ENCODE measurements around the gene THSD4.

THSD4 gene

GRCh38 chr15:71105444-71105843, 9.8 kb upstream of the THSD4 start:
- H3K27ac ChIP-seq, result no peak overlapping the region
- no peak for DNase-seq (ENCODE audit: low read depth, low spot score)
- no peaks in the 10 kb centered on the region for H3K9me3 ChIP-seq (ENCODE audit: low read depth, low read length)
- H3K36me3 ChIP-seq (ENCODE audit: insufficient read depth, low read length), result no peaks in the 10 kb centered on the region
- no peak for TF ChIP-seq EZH2 (IDR thresholded peaks at IDR 0.05)
- TF ChIP-seq FOXP2 (optimal IDR thresholded peaks at IDR 0.05; ENCODE audit: control extremely low read depth, extremely low read length, insufficient read depth), result no peak
- TF ChIP-seq POLR2AphosphoS5 (IDR thresholded peaks at IDR 0.05; ENCODE audit: borderline replicate concordance, low read depth, low read length), result no peak
- H3K9ac ChIP-seq (ENCODE audit: insufficient read length), result no peak overlapping the region
- H3K4me3 ChIP-seq, result no peak overlapping the region

DNA sequence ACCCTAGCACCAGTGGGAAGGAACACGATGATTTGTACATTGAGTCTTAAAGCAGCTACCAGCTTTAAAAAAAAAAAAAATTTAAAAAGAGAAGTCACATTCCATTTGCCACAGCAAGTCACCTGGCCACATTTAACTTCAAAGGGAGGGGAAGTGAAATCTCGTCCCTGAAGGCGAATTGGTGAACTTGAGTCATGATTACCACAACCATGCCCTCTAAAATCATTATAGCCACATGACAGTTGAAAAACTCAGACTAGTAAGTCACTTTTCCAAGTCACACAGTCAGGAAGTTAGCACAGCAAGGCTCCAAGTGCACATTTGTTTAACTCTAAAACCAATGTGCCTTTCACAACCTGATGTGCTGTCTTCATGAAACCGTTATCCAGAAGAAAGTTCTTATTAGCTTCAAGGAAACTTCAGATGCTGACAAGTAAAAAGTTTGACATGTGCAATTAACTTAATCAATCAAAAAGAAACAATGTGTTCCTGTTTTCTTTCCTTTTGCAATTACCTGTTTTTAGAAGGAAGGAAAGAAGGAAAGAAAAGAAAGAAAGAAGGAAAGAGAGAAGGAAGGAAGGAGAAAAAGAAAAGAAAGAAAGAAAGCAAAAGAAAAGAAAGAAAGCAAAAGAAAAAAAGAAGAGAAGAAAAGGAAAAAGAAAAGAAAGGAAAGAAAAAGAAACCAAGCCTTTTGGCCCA, 8.3 kb upstream of the THSD4 start:
- H3K27ac ChIP-seq, result no peak overlapping the region
- TF ChIP-seq EZH2 (IDR thresholded peaks at IDR 0.05), result no peak
- no peak for TF ChIP-seq POLR2AphosphoS5 (IDR thresholded peaks at IDR 0.05; ENCODE audit: borderline replicate concordance, low read depth, low read length)
- TF ChIP-seq FOXP2 (optimal IDR thresholded peaks at IDR 0.05; ENCODE audit: control extremely low read depth, extremely low read length, insufficient read depth), result no peak
- H3K36me3 ChIP-seq (ENCODE audit: insufficient read depth, low read length), result no peaks in the 10 kb centered on the region
- no peak overlapping the region for H3K9ac ChIP-seq (ENCODE audit: insufficient read length)
- no peak overlapping the region for H3K4me3 ChIP-seq
- no peaks in the 10 kb centered on the region for H3K9me3 ChIP-seq (ENCODE audit: low read depth, low read length)
- DNase-seq (ENCODE audit: low read depth, low spot score), result no peak

- no peak for TF ChIP-seq FOXP2 (optimal IDR thresholded peaks at IDR 0.05; ENCODE audit: control extremely low read depth, extremely low read length, insufficient read depth)
- TF ChIP-seq POLR2AphosphoS5 (IDR thresholded peaks at IDR 0.05; ENCODE audit: borderline replicate concordance, low read depth, low read length), result no peak
- no peak for TF ChIP-seq EZH2 (IDR thresholded peaks at IDR 0.05)
- no peak overlapping the region for H3K27ac ChIP-seq
- no peak overlapping the region for H3K9ac ChIP-seq (ENCODE audit: insufficient read length)
- no peak overlapping the region for H3K4me3 ChIP-seq
- H3K9me3 ChIP-seq (ENCODE audit: low read depth, low read length), result no peaks in the 10 kb centered on the region
- no peak for DNase-seq (ENCODE audit: low read depth, low spot score)
- no peaks in the 10 kb centered on the region for H3K36me3 ChIP-seq (ENCODE audit: insufficient read depth, low read length)
These were observed 7.8 kb upstream of the THSD4 start for GRCh38 chr15:71107501-71107815.

DNA sequence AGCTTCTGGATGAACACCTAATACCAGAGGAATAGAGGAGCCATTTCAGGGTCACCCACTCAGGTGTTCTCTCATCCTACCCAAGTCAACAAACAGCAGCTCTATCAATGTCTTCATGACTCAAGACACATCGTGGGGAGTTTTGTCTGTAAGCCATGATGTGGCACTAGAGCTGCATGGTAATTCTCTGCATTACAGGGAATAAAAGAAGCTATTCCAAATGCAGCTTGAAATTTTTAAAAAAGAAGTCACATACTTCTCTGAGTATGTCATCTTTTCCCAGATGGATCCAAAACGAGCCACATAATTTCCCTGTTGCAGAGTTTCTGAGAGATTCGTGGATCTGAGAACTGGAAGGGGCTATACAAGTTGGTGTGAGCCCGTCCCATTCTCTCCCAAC, 6.1 kb upstream of the THSD4 start:
- H3K36me3 ChIP-seq (ENCODE audit: insufficient read depth, low read length), result no peaks in the 10 kb centered on the region
- TF ChIP-seq EZH2 (IDR thresholded peaks at IDR 0.05) (no peak), POLR2AphosphoS5 (IDR thresholded peaks at IDR 0.05; ENCODE audit: borderline replicate concordance, low read depth, low read length) (no peak), FOXP2 (optimal IDR thresholded peaks at IDR 0.05; ENCODE audit: control extremely low read depth, extremely low read length, insufficient read depth) (no peak)
- no peak overlapping the region for H3K9ac ChIP-seq (ENCODE audit: insufficient read length)
- H3K27ac ChIP-seq, result no peak overlapping the region
- DNase-seq (ENCODE audit: low read depth, low spot score), result no peak
- H3K4me3 ChIP-seq, result no peak overlapping the region
- no peaks in the 10 kb centered on the region for H3K9me3 ChIP-seq (ENCODE audit: low read depth, low read length)

GRCh38 chr15:71109905-71110304, 5.4 kb upstream of the THSD4 start:
- H3K9ac ChIP-seq (ENCODE audit: insufficient read length), result no peak overlapping the region

GRCh38 chr15:71110405-71111180, 4.7 kb upstream of the THSD4 start:
- H3K36me3 ChIP-seq (ENCODE audit: insufficient read depth, low read length), result no peaks in the 10 kb centered on the region
- no peak overlapping the region for H3K4me3 ChIP-seq
- TF ChIP-seq EZH2 (IDR thresholded peaks at IDR 0.05), result no peak
- no peaks in the 10 kb centered on the region for H3K9me3 ChIP-seq (ENCODE audit: low read depth, low read length)
- H3K9ac ChIP-seq (ENCODE audit: insufficient read length), result no peak overlapping the region
- no peak overlapping the region for H3K27ac ChIP-seq
- no peak for DNase-seq (ENCODE audit: low read depth, low spot score)

More at GRCh38 chr15:71109905-71110304, 5.4 kb upstream of the THSD4 start:
- no peak overlapping the region for H3K27ac ChIP-seq
- no peak for DNase-seq (ENCODE audit: low read depth, low spot score)
- H3K9me3 ChIP-seq (ENCODE audit: low read depth, low read length), result no peaks in the 10 kb centered on the region
- no peak for TF ChIP-seq POLR2AphosphoS5 (IDR thresholded peaks at IDR 0.05; ENCODE audit: borderline replicate concordance, low read depth, low read length)
- TF ChIP-seq FOXP2 (optimal IDR thresholded peaks at IDR 0.05; ENCODE audit: control extremely low read depth, extremely low read length, insufficient read depth), result no peak
- no peak for TF ChIP-seq EZH2 (IDR thresholded peaks at IDR 0.05)
- H3K4me3 ChIP-seq, result no peak overlapping the region
- no peaks in the 10 kb centered on the region for H3K36me3 ChIP-seq (ENCODE audit: insufficient read depth, low read length)

DNA sequence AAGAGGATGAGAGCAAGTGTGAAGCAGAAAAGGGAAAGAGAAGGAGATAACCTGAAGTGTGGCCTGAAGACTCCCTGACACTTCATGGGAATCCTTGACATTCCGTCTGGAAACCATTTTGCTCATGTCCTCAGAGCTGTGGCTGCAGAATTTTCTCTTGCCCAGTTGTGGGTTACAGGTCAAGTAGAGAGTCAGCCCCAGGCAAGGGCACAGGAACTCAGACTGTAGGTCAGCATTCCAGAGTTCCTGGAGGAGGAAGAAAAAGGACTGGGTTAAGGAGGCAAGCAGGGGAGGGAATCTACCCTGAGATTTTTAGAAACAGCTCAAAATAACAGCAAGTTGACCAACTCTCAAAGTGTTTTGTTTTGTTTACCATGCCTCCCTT, 4.1 kb upstream of the THSD4 start:
- TF ChIP-seq FOXP2 (optimal IDR thresholded peaks at IDR 0.05; ENCODE audit: control extremely low read depth, extremely low read length, insufficient read depth), result no peak
- H3K9me3 ChIP-seq (ENCODE audit: low read depth, low read length), result no peaks in the 10 kb centered on the region
- no peak overlapping the region for H3K27ac ChIP-seq
- no peak overlapping the region for H3K9ac ChIP-seq (ENCODE audit: insufficient read length)
- no peak overlapping the region for H3K4me3 ChIP-seq
- no peaks in the 10 kb centered on the region for H3K36me3 ChIP-seq (ENCODE audit: insufficient read depth, low read length)
- DNase-seq (ENCODE audit: low read depth, low spot score), result no peak

- Histone ChIP-seq H3K9ac (ENCODE audit: insufficient read length) (no peak overlapping the region), H3K36me3 (ENCODE audit: insufficient read depth, low read length) (no peaks in the 10 kb centered on the region), H3K27ac (no peak overlapping the region), H3K4me3 (no peak overlapping the region), H3K9me3 (ENCODE audit: low read depth, low read length) (no peaks in the 10 kb centered on the region)
- TF ChIP-seq EZH2 (IDR thresholded peaks at IDR 0.05) (no peak), FOXP2 (optimal IDR thresholded peaks at IDR 0.05; ENCODE audit: control extremely low read depth, extremely low read length, insufficient read depth) (no peak)
- DNase-seq (ENCODE audit: low read depth, low spot score), result no peak
These were observed 3.3 kb upstream of the THSD4 start for GRCh38 chr15:71111950-71112349.

GRCh38 chr15:71112429-71112828, 2.8 kb upstream of the THSD4 start:
- Histone ChIP-seq H3K27ac (no peak overlapping the region), H3K9ac (ENCODE audit: insufficient read length) (no peak overlapping the region), H3K36me3 (ENCODE audit: insufficient read depth, low read length) (no peaks in the 10 kb centered on the region), H3K9me3 (ENCODE audit: low read depth, low read length) (no peaks in the 10 kb centered on the region), H3K4me3 (no peak overlapping the region)
- TF ChIP-seq POLR2AphosphoS5 (IDR thresholded peaks at IDR 0.05; ENCODE audit: borderline replicate concordance, low read depth, low read length), result no peak
- no peak for TF ChIP-seq EZH2 (IDR thresholded peaks at IDR 0.05)
- TF ChIP-seq FOXP2 (optimal IDR thresholded peaks at IDR 0.05; ENCODE audit: control extremely low read depth, extremely low read length, insufficient read depth), result no peak
- no peak for DNase-seq (ENCODE audit: low read depth, low spot score)

Data from SK-N-MC (cell line).